Trophoblast cell (in vitro differentiated cells and primary cell): ENCODE data around the gene CTNNA3.

Source experiments
- DNase-seq, 2 donors: peaks; one replicate each; pipeline ENCODE4 v3.0.0-alpha.2; 2016
- H2AFZ ChIP-seq: 2 replicates; pipeline ENCODE4 v1.6.1; 2013; ENCODE audit warnings: low read length, moderate library complexity, mild to moderate bottlenecking; ENCODE audit not compliant: insufficient read depth, poor library complexity
- H2AK5ac ChIP-seq: 2 replicates; pipeline ENCODE4 v1.6.1; 2013; ENCODE audit warnings: mild to moderate bottlenecking, low read length
- H2BK120ac ChIP-seq: 2 replicates; pipeline ENCODE4 v1.6.1; 2013; ENCODE audit warnings: low read length, mild to moderate bottlenecking, moderate library complexity; ENCODE audit not compliant: insufficient read depth, poor library complexity
- H2BK12ac ChIP-seq: 2 replicates; pipeline ENCODE4 v1.6.1; 2013; ENCODE audit warnings: mild to moderate bottlenecking, low read length, moderate library complexity
- H2BK5ac ChIP-seq: 2 replicates; pipeline ENCODE4 v1.6.1; 2013; ENCODE audit warnings: low read length, low read depth, moderate library complexity, mild to moderate bottlenecking; ENCODE audit not compliant: poor library complexity
- H3K14ac ChIP-seq: 2 replicates; pipeline ENCODE4 v1.6.1; 2013; ENCODE audit warnings: mild to moderate bottlenecking, low read length
- H3K18ac ChIP-seq: 2 replicates; pipeline ENCODE4 v1.6.1; 2013; ENCODE audit warnings: mild to moderate bottlenecking, low read length
- H3K23ac ChIP-seq: 2 replicates; pipeline ENCODE4 v1.6.1; 2013; ENCODE audit warnings: low read length
- H3K27ac ChIP-seq: 2 replicates; pipeline ENCODE4 v1.5.1; 2013; ENCODE audit warnings: low read depth, mild to moderate bottlenecking, inconsistent platforms, low read length, moderate library complexity
- H3K27me3 ChIP-seq: 2 replicates; pipeline ENCODE4 v1.6.1; 2013; ENCODE audit warnings: inconsistent platforms, mild to moderate bottlenecking, low read length, moderate library complexity; ENCODE audit not compliant: insufficient read depth
- H3K36me3 ChIP-seq, 2 experiments: 1 replicate in 1 of 2; 2 replicates in 1 of 2; pipeline ENCODE4 v1.6.1; 2013; ENCODE audit warnings: low read length in 2 of 2, mild to moderate bottlenecking in 2 of 2, moderate library complexity in 1 of 2; ENCODE audit not compliant: insufficient read depth in 2 of 2, control insufficient read depth in 1 of 2
- H3K4ac ChIP-seq: 2 replicates; pipeline ENCODE4 v1.6.1; 2013; ENCODE audit warnings: low read depth, mild to moderate bottlenecking, low read length, moderate library complexity
- H3K4me1 ChIP-seq, 2 experiments: 1 replicate in 1 of 2; 2 replicates in 1 of 2; pipeline ENCODE4 v1.6.1; 2013; ENCODE audit warnings: low read length in 2 of 2, mild to moderate bottlenecking in 2 of 2, moderate library complexity in 1 of 2; ENCODE audit not compliant: insufficient read depth in 2 of 2, control insufficient read depth in 1 of 2
- H3K4me2 ChIP-seq: 2 replicates; pipeline ENCODE4 v1.6.1; 2013; ENCODE audit warnings: inconsistent platforms, mild to moderate bottlenecking, low read length, moderate library complexity
- H3K4me3 ChIP-seq: 2 replicates; pipeline ENCODE4 v1.5.1; 2013; ENCODE audit warnings: mild to moderate bottlenecking, low read depth, low read length, inconsistent platforms
- H3K79me1 ChIP-seq: one replicate; pipeline ENCODE4 v1.6.1; 2013; ENCODE audit warnings: low read length
- H3K79me2 ChIP-seq: 2 replicates; pipeline ENCODE4 v1.6.1; 2013; ENCODE audit warnings: low read length, mild to moderate bottlenecking; ENCODE audit not compliant: control insufficient read depth, insufficient read depth, poor library complexity
- H3K9ac ChIP-seq: 2 replicates; pipeline ENCODE4 v1.6.1; 2013; ENCODE audit warnings: mild to moderate bottlenecking, low read length
- H3K9me3 ChIP-seq: 2 replicates; pipeline ENCODE4 v1.6.1; 2013; ENCODE audit warnings: low read depth, mild to moderate bottlenecking, control low read depth, inconsistent platforms, low read length; ENCODE audit not compliant: insufficient read depth
- H4K12ac ChIP-seq: 2 replicates; pipeline ENCODE4 v1.6.1; 2013; ENCODE audit warnings: low read depth, mild to moderate bottlenecking, low read length, moderate library complexity
- H4K8ac ChIP-seq: 2 replicates; pipeline ENCODE4 v1.6.1; 2013; ENCODE audit warnings: low read depth, mild to moderate bottlenecking, low read length, moderate library complexity
- H4K91ac ChIP-seq: one replicate; pipeline ENCODE4 v1.6.1; 2013; ENCODE audit warnings: low read depth, mild to moderate bottlenecking, low read length, moderate library complexity
- WGBS: extraction: QIAGEN DNeasy Blood & Tissue Kit; methylation state at CpG from one replicate; pipeline ENCODE4 v1.1.7; 2013; ENCODE audit warnings: missing lambda C conversion rate; ENCODE audit not compliant: insufficient read length, insufficient coverage; ENCODE audit errors: extremely low coverage; 5-methylcytosine and 5-hydroxymethylcytosine counted together

Gene CTNNA3

DNA sequence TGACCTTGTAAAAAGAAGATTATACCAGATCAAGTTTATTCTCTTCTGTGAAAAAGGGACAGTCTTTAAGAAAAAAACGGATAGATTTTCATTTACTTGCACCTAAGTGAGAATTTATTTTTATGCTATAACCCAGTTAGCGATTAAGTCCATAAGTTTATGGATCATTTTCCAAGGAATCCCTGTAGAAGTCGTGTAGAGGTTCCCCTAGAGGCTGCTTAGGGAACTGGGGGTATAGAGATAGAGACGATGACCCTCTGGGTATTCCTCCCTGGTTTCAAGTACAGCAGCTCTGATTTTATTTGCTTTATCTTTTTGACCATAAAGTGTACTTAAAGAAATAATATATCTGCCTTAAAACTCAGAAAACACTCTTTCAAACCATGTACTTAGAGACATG is 1418.5 kb downstream of the CTNNA3 start:
- no CpG with 5 or more reads among the region's 4 CpGs for WGBS
- no peak overlapping the region for H2AFZ ChIP-seq
- H3K4me1 ChIP-seq, result no peaks in the 10 kb centered on the region
- H4K91ac ChIP-seq, result no peak overlapping the region
- H3K36me3 ChIP-seq, result no peaks in the 10 kb centered on the region
- H2AK5ac ChIP-seq, result no peak overlapping the region
- H3K9ac ChIP-seq, result no peak overlapping the region
- H3K9me3 ChIP-seq, result no peaks in the 10 kb centered on the region
- H3K79me1 ChIP-seq, result no peaks in the 10 kb centered on the region
- no peaks in the 10 kb centered on the region for H3K79me2 ChIP-seq
- no peak overlapping the region for H3K4me3 ChIP-seq
- H2BK5ac ChIP-seq, result no peak overlapping the region
- no peak overlapping the region for H4K8ac ChIP-seq
- H4K12ac ChIP-seq, result no peak overlapping the region
- H2BK12ac ChIP-seq, result no peak overlapping the region
- H3K14ac ChIP-seq, result no peak overlapping the region
- H3K4me2 ChIP-seq, result no peak overlapping the region
- no peak overlapping the region for H3K27ac ChIP-seq
- DNase-seq, result no peak
- no peak overlapping the region for H3K4ac ChIP-seq
- no peaks in the 10 kb centered on the region for H3K27me3 ChIP-seq
- no peak overlapping the region for H3K18ac ChIP-seq
- H3K23ac ChIP-seq, result no peak overlapping the region
- H2BK120ac ChIP-seq, result no peak overlapping the region

DNA sequence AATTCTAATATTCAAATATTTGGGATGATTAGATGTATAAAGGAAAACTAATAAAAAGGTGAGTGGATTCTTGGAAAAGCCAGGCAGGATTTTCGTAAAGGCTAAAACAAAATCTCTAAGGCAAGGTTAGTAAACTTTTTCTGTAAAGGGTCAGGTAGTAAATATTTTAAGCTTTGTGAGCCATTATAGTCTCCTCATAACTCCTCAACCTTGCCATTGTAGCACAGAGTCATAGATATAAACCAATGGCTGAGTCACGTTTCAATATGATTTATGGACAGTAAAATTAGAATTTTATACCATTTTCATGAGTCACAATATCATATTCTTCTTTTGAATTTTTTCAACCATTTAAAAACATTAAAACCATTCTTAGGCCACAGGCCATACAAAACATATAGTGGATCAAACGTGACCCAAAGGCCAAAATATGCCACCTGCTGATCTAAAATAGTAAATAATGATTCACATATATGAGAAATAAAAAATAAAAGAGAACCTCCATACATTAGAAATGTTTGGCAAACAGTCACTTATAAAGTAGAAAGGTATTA is 1422.0 kb downstream of the CTNNA3 start:
- WGBS, result no CpG with 5 or more reads among the region's 3 CpGs
- DNase-seq, result no peak
- H2BK12ac ChIP-seq, result no peak overlapping the region
- no peak overlapping the region for H3K18ac ChIP-seq
- H3K4me1 ChIP-seq, result no peaks in the 10 kb centered on the region
- no peaks in the 10 kb centered on the region for H3K79me1 ChIP-seq
- no peak overlapping the region for H3K14ac ChIP-seq
- H3K4ac ChIP-seq, result no peak overlapping the region
- H2AK5ac ChIP-seq, result no peak overlapping the region
- H3K4me2 ChIP-seq, result no peak overlapping the region
- no peak overlapping the region for H2AFZ ChIP-seq
- no peak overlapping the region for H4K8ac ChIP-seq
- H4K91ac ChIP-seq, result no peak overlapping the region
- no peaks in the 10 kb centered on the region for H3K27me3 ChIP-seq
- no peak overlapping the region for H4K12ac ChIP-seq
- no peak overlapping the region for H3K4me3 ChIP-seq
- H2BK5ac ChIP-seq, result no peak overlapping the region
- H3K79me2 ChIP-seq, result no peaks in the 10 kb centered on the region
- no peaks in the 10 kb centered on the region for H3K36me3 ChIP-seq
- H3K27ac ChIP-seq, result no peak overlapping the region
- no peak overlapping the region for H3K9ac ChIP-seq
- no peak overlapping the region for H2BK120ac ChIP-seq
- H3K9me3 ChIP-seq, result no peaks in the 10 kb centered on the region
- no peak overlapping the region for H3K23ac ChIP-seq

DNA sequence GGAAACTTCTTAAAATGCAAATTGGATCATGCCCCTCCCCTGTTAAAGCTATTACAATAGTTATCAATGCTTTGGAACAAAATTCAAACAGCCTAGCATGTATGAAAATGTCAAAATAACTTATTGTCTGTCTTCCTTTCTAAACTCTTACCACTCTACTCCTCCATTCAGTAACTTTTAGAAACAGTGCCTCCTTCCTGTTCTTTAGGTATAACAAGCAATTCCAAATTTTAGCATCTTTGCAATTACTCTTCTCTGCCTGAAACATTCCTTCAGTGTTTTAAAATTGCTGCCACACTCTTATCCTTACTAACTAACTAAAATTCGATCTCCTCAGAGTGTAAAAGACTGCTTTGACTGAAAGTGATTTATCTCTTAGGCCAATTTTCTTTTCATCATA is 1430.6 kb downstream of the CTNNA3 start:
- Histone ChIP-seq H3K36me3 (no peaks in the 10 kb centered on the region), H2BK5ac (no peak overlapping the region), H3K18ac (no peak overlapping the region), H3K27me3 (no peaks in the 10 kb centered on the region), H3K23ac (no peak overlapping the region), H2BK120ac (no peak overlapping the region), H3K9me3 (no peaks in the 10 kb centered on the region), H3K9ac (no peak overlapping the region), H3K4me2 (no peak overlapping the region), H2AFZ (no peak overlapping the region), H3K27ac (no peak overlapping the region), H3K4me1 (no peaks in the 10 kb centered on the region), H4K12ac (no peak overlapping the region), H2BK12ac (no peak overlapping the region), H4K8ac (no peak overlapping the region), H3K4me3 (no peak overlapping the region), H4K91ac (no peak overlapping the region), H3K79me1 (no peaks in the 10 kb centered on the region), H3K79me2 (no peaks in the 10 kb centered on the region), H3K4ac (no peak overlapping the region), H3K14ac (no peak overlapping the region), H2AK5ac (no peak overlapping the region)
- DNase-seq, result no peak
- WGBS, result no CpG with 5 or more reads among the region's 1 CpG

DNA sequence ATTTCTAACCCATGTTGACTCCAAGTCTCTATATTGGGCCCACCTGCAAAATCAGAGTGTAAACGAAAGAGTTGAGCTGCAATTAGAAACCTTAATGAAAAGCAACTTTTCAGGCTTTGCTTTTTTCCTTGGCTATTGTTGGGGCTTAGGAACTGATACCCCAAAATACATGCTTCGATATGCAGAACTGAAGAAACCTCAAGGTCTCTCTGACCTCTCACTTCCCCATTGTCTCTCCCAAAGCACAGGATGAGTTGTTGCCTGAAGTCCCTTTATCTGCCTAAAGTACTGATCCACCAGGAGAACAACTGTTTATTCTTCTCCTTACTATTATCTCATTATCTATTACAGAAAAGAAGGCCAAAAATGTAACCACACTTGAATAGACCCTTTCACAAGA is 1436.2 kb downstream of the CTNNA3 start:
- Histone ChIP-seq H4K12ac (no peak overlapping the region), H3K4me2 (no peak overlapping the region), H2BK12ac (no peak overlapping the region), H3K4me1 (peaks cover 0 to 2% of the 10 kb centered on the region in 2 experiments), H3K4ac (no peak overlapping the region), H2BK120ac (no peak overlapping the region), H3K79me1 (no peaks in the 10 kb centered on the region), H3K27me3 (no peaks in the 10 kb centered on the region), H2AFZ (no peak overlapping the region), H3K14ac (no peak overlapping the region), H4K8ac (no peak overlapping the region), H3K4me3 (no peak overlapping the region), H2BK5ac (no peak overlapping the region), H2AK5ac (no peak overlapping the region), H3K9me3 (no peaks in the 10 kb centered on the region), H3K9ac (no peak overlapping the region), H3K36me3 (no peaks in the 10 kb centered on the region), H3K79me2 (no peaks in the 10 kb centered on the region), H3K18ac (no peak overlapping the region), H3K27ac (no peak overlapping the region), H4K91ac (no peak overlapping the region), H3K23ac (no peak overlapping the region)
- DNase-seq, result no peak
- WGBS, result no CpG with 5 or more reads among the region's 2 CpGs
